ENCODE data around the gene CCDC191.

The CCDC191 gene

GRCh38 chr3:114052216-114052615 lies 4.1 kb downstream of the CCDC191 start:
- DNase-seq = no peak

DNA sequence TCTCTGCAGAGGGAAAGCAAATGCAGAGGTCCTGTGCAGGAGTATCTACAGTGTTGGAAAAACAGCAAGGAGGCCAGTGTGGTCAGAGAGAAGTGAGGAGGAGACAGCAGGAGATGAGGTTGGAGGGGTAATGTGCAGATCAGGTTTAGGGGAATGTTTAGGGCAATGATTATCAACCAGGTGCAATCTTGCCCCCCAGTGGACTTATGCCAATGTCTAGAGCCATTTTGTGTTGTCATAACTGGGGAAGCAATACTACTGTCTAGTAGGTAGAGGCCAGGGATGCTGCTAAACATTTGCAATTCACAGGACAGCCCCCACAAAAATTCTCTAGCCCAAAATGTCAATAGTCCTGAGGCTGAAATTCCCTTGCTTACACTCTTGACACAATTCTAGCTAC lies 13.1 kb downstream of the CCDC191 start:
- no peak for DNase-seq

DNA sequence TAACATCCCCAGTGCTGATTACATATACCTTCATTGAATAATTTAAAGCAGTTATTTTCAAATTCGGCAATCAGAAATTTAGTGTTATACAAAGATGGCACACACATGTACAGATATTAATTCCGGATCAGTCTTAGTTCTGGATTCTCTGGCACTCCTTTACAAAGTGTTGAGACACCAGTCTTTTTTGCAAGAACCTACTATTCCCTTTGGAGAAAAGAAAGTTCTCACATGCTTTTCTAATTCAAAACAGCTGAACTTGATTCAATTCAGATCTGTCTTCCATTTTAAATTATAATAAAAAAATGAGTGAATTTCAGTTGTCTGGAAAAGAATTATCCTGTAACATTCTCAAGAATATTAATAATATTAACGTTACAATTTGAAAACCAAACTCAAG lies 20.4 kb downstream of the CCDC191 start:
- no peak for DNase-seq

DNA sequence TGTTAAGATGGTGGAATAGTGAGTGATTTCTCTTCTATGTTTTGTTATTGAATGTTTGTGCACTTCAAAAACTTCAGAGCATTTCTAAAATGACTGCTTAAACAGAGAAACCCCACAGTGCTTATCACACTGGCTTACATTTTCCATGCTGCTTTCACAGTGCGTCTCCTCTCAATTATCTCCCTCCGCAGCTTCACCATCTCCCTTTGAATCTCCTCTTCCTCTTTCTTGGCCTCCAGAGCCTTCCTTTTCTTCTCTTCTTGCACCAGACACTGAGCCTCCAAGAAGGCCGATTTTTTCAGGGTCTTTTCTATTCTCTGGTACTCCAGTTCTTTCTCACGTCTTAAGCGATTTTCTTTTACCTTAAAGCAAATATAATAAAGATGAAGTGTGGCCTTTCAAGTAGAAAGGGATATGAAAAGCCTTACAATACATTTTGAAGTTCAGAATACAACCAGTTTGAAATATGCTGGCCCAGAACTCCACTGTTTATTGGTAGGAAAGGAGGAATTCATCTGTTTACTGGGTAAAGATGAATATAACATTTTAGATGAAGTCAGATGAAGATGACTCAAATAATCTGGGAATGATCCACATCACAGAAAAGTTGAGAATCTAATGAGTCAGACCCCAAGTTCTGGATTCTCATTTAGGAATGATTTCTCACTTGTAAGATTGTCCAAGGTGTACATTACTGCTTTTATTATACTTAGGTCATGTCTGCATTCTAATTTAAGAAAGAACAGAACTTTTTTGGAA lies 21.4 kb downstream of the CCDC191 start:
- DNase-seq = no peak

DNA sequence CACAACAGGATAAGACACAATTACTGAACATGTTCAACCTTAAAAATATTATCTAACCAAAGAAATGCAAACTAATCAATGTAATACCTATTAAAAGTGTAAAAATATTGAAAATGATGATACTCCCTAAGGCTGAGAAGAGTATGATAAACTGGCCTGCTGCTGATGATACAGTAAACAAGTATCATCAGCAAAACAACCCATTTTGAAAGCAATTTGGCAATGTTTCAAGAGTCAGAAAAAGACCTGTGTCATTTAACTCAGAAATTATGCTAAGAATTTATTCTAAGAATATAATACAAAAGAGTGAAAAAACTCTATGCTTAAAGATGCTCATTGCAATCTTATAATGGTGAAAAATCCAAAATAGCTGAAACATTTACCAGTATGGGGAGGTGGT lies 22.1 kb downstream of the CCDC191 start:
- no peak for DNase-seq

- no peak for DNase-seq
Measured at GRCh38 chr3:114033721-114034120, 22.6 kb downstream of the CCDC191 start.

- no peak for DNase-seq
Measured at GRCh38 chr3:114026331-114026730, 30.0 kb downstream of the CCDC191 start.

GRCh38 chr3:114025451-114025850 lies 30.9 kb downstream of the CCDC191 start:
- DNase-seq = no peak

- DNase-seq = no peak
Measured at GRCh38 chr3:114022145-114022802, 34.1 kb downstream of the CCDC191 start.

DNA sequence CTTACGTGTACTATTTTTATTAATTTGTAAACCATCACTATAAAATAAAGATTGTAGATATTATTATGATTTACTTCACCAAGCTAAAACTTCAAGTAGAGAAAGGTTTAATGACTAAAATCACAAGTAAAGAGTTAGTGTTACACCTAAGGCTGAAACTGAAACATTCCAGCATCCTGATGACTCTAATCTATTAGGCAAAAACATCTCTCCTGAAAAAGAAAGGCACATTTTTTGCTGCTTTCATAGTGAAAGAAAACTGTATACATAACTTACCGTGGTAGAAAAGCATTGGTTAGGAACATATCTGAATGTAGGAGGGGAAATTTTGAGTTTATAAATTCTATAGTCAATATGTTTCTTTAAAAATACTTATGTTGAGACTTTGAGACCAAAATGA lies 35.4 kb downstream of the CCDC191 start:
- no peak for DNase-seq

DNA sequence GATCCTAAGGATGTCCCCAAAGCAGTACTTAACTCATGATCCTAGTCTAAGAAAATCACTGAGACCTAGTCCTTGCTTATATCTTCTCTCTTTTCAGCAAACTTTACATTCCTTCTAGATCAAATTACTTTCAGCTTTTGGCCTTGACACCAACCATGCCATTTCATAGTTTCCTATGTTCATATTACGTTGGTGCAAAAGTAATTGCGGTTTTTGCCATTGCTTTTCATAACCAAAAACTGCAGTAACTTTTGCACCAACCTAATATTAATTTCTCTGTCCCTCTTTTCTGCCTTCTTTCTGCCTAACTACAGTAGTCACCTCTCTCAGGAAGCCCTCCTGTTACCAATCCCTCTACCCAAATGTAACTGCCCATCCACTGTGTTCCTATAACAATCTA lies 36.8 kb downstream of the CCDC191 start:
- no peak for DNase-seq

GRCh38 chr3:114014211-114014610 lies 42.1 kb downstream of the CCDC191 start:
- no peak for DNase-seq

DNA sequence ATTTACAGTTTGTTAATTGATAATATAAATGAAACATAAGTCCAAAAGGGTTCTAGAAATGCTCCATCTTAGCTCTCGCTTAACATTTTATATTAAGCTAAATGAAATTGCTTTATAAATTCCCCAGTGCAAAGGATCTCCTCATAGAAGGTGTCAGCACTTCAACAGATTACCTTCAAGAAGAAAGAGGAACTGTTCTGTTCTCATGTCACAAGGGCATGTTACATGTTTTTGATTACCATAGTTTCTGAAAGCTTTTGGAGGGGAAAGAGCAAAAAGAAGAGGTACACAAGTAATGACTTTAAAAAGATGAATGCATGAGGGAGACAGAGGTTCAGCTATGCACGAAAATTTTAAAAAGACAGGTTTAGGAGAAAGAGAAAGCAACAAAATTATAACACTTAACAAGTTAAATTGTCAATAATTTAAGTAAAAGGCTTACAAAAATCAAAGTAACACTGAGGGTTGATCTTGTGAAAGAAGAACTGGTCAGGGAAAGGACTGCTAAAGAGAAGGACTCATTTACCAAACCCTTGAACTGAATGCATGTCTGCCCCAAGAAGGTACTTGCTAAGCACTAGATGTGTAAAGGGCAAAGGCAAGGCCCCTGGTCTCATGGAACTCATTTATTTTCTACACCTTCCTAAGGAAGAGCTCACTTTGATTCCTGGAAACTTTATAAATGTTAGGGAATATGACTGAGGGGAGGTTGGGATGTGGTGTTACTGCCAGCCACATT lies 45.1 kb downstream of the CCDC191 start:
- DNase-seq = no peak

- no peak for DNase-seq
Measured at GRCh38 chr3:114005481-114005880, 50.8 kb downstream of the CCDC191 start.

DNA sequence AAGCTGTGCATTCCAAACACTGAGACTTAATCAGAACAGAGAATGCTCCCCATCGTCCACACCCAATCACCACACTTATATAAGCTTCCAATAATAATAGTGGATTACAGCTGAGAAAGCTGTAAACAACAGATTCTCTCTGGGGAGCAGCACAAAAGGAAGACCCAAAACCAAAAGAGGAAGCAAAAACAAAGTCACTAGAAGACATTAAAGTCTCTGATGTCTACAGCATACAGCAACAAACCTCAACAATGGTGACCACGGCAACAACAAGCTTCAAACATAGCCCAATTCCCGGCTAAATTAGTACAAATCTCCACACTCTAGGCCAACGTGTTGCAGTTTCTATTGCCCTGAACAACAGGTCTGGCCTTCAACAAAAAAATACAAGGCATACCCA lies 70.8 kb downstream of the CCDC191 start:
- DNase-seq = peak; percentile 35

DNA sequence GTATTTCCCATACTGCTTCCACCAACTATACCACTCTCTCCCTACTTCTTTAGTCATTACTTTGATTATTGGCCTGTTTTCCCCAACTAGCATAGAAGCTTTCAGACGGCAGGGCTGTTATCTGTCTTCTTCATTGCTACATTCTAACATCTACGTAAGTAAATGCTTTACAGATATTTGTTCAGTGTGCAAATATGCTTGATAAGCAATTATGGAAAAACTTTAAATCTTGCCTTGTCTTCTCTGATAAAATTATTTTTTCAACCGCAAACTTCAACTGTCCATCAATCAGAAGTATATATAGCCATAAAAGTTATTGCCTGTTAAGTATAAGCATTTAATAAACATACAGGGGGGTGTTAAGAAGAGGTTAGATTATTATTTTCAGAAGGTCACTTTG lies 72.8 kb downstream of the CCDC191 start:
- DNase-seq = no peak

GRCh38 chr3:113981803-113982202 lies 74.5 kb downstream of the CCDC191 start:
- DNase-seq = no peak

DNA sequence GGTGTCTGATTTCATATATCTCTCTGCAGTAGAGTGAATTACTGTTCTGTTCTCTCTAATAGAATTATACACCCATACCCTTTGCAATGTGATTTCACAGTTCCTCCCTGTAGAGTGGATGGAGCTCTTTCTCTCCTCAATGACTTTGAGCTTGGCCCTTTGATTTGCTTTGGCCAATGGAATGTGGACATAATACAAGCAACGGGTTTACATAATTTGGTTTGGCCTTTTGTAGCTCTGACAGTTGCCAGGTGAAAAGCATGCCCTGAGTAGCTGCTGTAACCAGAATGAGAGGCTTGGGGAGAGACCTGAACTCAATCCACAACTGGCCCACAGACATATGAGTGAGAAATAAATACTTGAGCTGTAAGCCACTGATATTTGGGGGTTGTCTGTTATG lies 76.4 kb downstream of the CCDC191 start:
- DNase-seq = no peak

DNA sequence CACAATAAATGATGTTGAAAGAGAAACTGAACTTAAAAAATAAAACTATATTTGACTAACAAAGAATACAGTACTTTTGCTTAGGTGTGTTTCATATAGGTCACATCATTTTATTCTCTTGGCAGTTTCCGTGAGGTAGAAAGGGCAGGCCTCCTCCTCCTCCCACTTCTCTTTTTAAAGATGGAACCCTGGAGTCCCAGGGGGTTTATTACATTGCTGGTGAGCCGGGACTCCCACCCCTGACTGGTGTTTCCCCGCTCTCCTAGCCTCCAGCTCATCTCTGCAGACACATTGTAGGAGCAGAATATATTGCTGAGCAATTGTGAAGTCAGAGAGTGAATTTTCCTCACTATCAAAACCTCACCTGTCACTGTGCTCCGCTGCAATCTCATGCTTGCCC lies 78.5 kb downstream of the CCDC191 start:
- DNase-seq = no peak

DNA sequence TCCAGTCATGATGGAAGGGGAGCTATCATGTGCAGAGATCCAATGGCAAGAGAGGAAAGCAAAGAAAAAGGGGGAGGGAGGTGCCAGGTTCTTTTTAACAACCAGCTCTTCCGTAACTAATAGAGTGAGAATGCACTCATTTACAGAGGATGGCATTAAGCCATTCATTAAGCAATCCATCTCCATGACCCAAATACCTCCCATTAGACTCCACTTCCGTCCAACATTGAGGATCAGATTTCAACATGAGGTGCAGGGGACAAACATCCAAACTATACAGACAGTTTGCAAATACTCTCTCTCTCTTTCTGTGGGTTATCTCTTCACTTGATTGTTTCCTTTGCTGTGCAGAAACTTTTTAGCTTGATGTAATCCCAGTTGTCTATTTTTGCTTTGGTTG lies 87.3 kb downstream of the CCDC191 start:
- DNase-seq = no peak

DNA sequence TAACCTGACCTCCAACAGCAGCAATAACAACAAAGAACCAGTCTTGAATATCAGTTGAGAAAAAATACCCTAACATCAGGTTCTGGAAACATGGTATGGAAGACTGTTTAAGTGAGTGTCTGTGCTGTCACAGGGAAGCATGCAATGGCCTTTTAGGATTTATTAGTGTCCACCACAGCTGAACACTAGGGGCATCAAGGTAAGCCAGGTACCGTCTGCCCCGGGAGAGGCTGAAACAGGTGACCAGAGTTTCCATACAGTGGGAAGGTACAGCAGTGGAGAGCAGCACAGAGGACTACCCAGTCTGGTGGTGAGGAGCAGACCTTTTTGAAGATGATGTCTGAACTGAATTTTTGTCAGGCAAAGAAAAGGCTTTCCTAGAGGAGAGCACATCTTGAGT lies 90.2 kb downstream of the CCDC191 start:
- no peak for DNase-seq

DNA sequence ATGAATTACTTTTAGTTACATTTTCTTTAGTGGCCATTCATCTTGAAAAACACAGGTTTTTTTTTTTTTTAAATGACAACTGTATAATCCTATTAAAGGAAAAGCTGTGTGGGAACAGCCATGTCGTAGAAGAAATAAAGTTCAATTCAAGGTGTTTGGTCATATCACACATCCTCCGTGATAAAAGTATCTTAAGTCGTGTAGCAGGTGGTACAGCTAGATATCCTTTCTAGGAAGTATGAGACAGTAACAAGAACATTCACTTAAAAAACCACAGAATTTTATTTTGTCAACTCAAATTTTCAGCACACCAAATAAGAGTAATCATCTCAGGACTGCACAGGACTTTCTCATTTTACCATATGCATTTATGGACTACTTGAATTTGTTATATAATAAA lies 92.4 kb downstream of the CCDC191 start:
- DNase-seq = no peak

- no peak for DNase-seq
Measured at GRCh38 chr3:113954091-113954685, 102.1 kb downstream of the CCDC191 start.

- DNase-seq = no peak
Measured at GRCh38 chr3:113953677-113954076, 102.6 kb downstream of the CCDC191 start.
